Hematopoietic multipotent progenitor cell treated with erythropoietin and hydrocortisone succinate and interleukin-3 and kit ligand, for 4 days (in vitro differentiated cells): ENCODE results near the gene EFNB2.

Experiments used
- DNase-seq: peaks from one replicate; pipeline ENCODE4 v3.0.0-alpha.2; 2015

The EFNB2 gene

DNA sequence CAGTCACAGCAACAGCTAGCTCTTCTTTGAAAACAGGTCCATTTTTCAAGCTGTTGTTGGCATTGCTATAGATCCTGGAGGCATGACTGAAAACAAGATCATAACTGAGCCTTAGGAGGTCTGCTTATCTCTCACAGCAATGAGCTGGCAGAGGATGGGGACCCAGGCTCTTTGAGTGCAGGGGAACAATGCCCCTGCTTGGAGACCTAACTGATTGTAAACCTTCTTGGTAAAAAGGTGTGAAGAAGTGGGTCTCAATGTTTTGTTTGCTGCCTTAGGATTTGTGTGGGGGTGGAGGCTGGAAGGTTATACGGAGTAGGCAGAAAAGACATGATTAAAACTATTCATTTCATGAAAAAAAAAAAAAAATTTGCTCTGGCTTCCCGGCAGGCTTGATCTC lies 94.6 kb downstream of the EFNB2 start:
- no peak for DNase-seq
